Upper lobe of right lung (tissue), 1 donor: ENCODE data around the gene MAFG. TPM values are rescaled to one million over a fixed set of nuclear protein-coding genes. Genes with fewer than 3 reads are reported as not detected.

Experiments used
- ATAC-seq: fragments of 200-7000 bp; cut with Tn5 transposase; one replicate; pipeline ENCODE4 v1.9.1; 2020; ENCODE audit warnings: mild to moderate bottlenecking, moderate library complexity
- DNase-seq: peaks from one replicate; pipeline ENCODE4 v3.0.0-alpha.2; 2020
- H3K27ac ChIP-seq: fragments of 200-600 bp; one replicate; pipeline ENCODE4 v1.8.0; 2022
- H3K27me3 ChIP-seq: fragments of 200-600 bp; one replicate; pipeline ENCODE4 v1.8.0; 2022; ENCODE audit warnings: mild to moderate bottlenecking
- H3K36me3 ChIP-seq: fragments of 200-600 bp; one replicate; pipeline ENCODE4 v1.8.0; 2022
- H3K4me1 ChIP-seq: fragments of 200-600 bp; one replicate; pipeline ENCODE4 v1.8.0; 2022
- H3K4me3 ChIP-seq: fragments of 200-600 bp; one replicate; pipeline ENCODE4 v1.8.0; 2022; ENCODE audit warnings: mild to moderate bottlenecking
- H3K9me3 ChIP-seq: fragments of 200-600 bp; one replicate; pipeline ENCODE4 v1.8.0; 2022
- CTCF ChIP-seq: fragments of 200-600 bp; IDR thresholded peaks from one replicate; pipeline ENCODE4 v1.8.0; 2022; ENCODE audit warnings: antibody characterized with exemption
- intact Hi-C: fragments of 100-400 bp; cut with DNase I; formaldehyde crosslinking; loops from one replicate; pipeline ENCODE4 v1.11.0; 2022
- total RNA-seq: library from RNA; stranded (reverse); fragmentation: NEBNext Ultra II Directional; extraction: Animal tissue kit (Norgen Biotek cat#: 25700); gene quantifications from one replicate; pipeline ENCODE4 v1.2.1, GENCODE V29; 2021
- donor health status: DM: no; HTN: yes; CAD: no; lungs with severe emphysema.

The MAFG gene
- total RNA-seq, 1 donor from 2014 or later, result 35.9 TPM

GRCh38 chr17:81959362-81960129 is 32.0 kb upstream of the MAFG start:
- peak overlapping the region; percentile 47 for H3K4me3 ChIP-seq
- peaks cover 9% of the 10 kb centered on the region for H3K4me1 ChIP-seq
- ATAC-seq (peak; percentile 93), DNase-seq (peak; percentile 88)
- no peak overlapping the region for H3K27ac ChIP-seq
- H3K27me3 ChIP-seq, result peaks cover 41% of the 10 kb centered on the region
- H3K9me3 ChIP-seq, result no peaks in the 10 kb centered on the region
- intact Hi-C loops, result loop anchor here (2.0 to 10.0 kb wide), 2 partner anchors 61 to 195 kb away; no protein-coding TSS in a partner anchor
- TF ChIP-seq CTCF, result peak; percentile 54
- H3K36me3 ChIP-seq, result no peaks in the 10 kb centered on the region

GRCh38 chr17:81958633-81959342 is 31.3 kb upstream of the MAFG start:
- no peak for DNase-seq
- H3K4me3 ChIP-seq, result no peak overlapping the region
- H3K27me3 ChIP-seq, result peaks cover 41% of the 10 kb centered on the region
- H3K27ac ChIP-seq, result no peak overlapping the region
- no peak for ATAC-seq
- peaks cover 9% of the 10 kb centered on the region for H3K4me1 ChIP-seq
- TF ChIP-seq CTCF, result no peak
- intact Hi-C loops, result loop anchor here (2.0 kb wide), 1 partner anchor 62 kb away; no protein-coding TSS in a partner anchor
- no peaks in the 10 kb centered on the region for H3K9me3 ChIP-seq
- H3K36me3 ChIP-seq, result no peaks in the 10 kb centered on the region

- H3K36me3 ChIP-seq, result no peaks in the 10 kb centered on the region
- intact Hi-C loops, result loop anchor here (2.0 kb wide), 1 partner anchor 63 kb away; no protein-coding TSS in a partner anchor
- H3K4me3 ChIP-seq, result no peak overlapping the region
- no peak overlapping the region for H3K27ac ChIP-seq
- H3K9me3 ChIP-seq, result no peaks in the 10 kb centered on the region
- ATAC-seq (no peak), DNase-seq (no peak)
- TF ChIP-seq CTCF, result no peak
- H3K4me1 ChIP-seq, result peaks cover 9% of the 10 kb centered on the region
- H3K27me3 ChIP-seq, result peaks cover 41% of the 10 kb centered on the region
Observed at GRCh38 chr17:81957691-81958432, 30.3 kb upstream of the MAFG start.

GRCh38 chr17:81956607-81957589 is 29.4 kb upstream of the MAFG start:
- Histone ChIP-seq H3K9me3 (no peaks in the 10 kb centered on the region), H3K27ac (no peak overlapping the region), H3K27me3 (peaks cover 32% of the 10 kb centered on the region), H3K4me1 (peaks cover 9% of the 10 kb centered on the region), H3K4me3 (no peak overlapping the region), H3K36me3 (no peaks in the 10 kb centered on the region)
- no peak for TF ChIP-seq CTCF
- no peak for ATAC-seq
- DNase-seq, result peak; percentile 61
- intact Hi-C loops, result no loop called here
